ENCODE measurements around the gene ATP8A2. TPM values are rescaled to one million over a fixed set of nuclear protein-coding genes. Genes with fewer than 3 reads are reported as not detected.

ATP8A2 gene
- polyA plus RNA-seq, 3 donors: not detected

DNA sequence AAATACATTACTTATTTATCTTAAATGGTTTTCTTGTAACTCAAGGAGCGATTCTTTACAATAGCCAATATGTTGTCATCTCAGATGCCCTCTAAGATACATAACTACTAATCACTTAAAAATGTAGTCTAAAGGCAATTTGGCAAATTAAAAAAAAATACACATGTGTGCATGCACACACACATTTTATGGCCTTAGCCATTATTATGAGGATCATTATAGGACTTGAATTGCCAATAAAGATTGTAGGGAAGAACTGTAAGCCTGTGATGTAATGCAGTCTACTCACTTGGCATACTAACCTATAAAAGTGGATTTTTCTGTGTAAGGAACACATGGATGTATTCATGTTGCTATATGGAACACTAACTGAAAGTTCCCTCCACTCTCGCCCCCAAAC is 405.7 kb downstream of the ATP8A2 start:
- H3K27me3 ChIP-seq (ENCODE audit: control insufficient read depth in 2 of 2, insufficient read depth in 2 of 2, low read length in 2 of 2): no peaks in the 10 kb centered on the region
- H3K9me3 ChIP-seq (replicated peaks in 1 of 2; ENCODE audit: control insufficient read depth in 1 of 2, insufficient read depth in 1 of 2, low read length in 2 of 2): no peaks in the 10 kb centered on the region
- Mint-ChIP-seq H3K36me3 (no peaks in the 10 kb centered on the region), H3K27me3 (ENCODE audit: low read depth in 3 of 3) (peaks cover 0 to 6% (median 3%) of the 10 kb centered on the region in 3 donors), H3K4me1 (peaks cover 4% of the 10 kb centered on the region), H3K4me3 (no peak overlapping the region), H3K27ac (no peak overlapping the region), H3K9me3 (no peaks in the 10 kb centered on the region)
- H3K4me2 ChIP-seq (replicated peaks; ENCODE audit: extremely low read depth, low read length, poor library complexity, severe bottlenecking): no peak overlapping the region
- no peak overlapping the region for H3K27ac ChIP-seq (ENCODE audit: low read depth in 1 of 2, low read length in 2 of 2)
- H4K20me1 ChIP-seq (ENCODE audit: insufficient read depth, low read length): no peaks in the 10 kb centered on the region
- no peaks in the 10 kb centered on the region for H3K79me2 ChIP-seq (ENCODE audit: insufficient read depth, low read length)
- WGBS (ENCODE audit: insufficient coverage): no CpG with 5 or more reads among the region's 2 CpGs
- DNase-seq: no peak
- no peak overlapping the region for H3K4me3 ChIP-seq (replicated peaks in 1 of 3; ENCODE audit: low read depth in 2 of 3, low read length in 3 of 3)
- H3K4me1 ChIP-seq (ENCODE audit: control insufficient read depth in 1 of 2, insufficient read depth in 2 of 2, low read length in 2 of 2): no peaks in the 10 kb centered on the region
- H3K9ac ChIP-seq (ENCODE audit: insufficient read depth, low read length, poor library complexity, severe bottlenecking): no peak overlapping the region
- intact Hi-C loops (cut with micrococcal nuclease): no loop called here
- TF ChIP-seq, protein P1, sequence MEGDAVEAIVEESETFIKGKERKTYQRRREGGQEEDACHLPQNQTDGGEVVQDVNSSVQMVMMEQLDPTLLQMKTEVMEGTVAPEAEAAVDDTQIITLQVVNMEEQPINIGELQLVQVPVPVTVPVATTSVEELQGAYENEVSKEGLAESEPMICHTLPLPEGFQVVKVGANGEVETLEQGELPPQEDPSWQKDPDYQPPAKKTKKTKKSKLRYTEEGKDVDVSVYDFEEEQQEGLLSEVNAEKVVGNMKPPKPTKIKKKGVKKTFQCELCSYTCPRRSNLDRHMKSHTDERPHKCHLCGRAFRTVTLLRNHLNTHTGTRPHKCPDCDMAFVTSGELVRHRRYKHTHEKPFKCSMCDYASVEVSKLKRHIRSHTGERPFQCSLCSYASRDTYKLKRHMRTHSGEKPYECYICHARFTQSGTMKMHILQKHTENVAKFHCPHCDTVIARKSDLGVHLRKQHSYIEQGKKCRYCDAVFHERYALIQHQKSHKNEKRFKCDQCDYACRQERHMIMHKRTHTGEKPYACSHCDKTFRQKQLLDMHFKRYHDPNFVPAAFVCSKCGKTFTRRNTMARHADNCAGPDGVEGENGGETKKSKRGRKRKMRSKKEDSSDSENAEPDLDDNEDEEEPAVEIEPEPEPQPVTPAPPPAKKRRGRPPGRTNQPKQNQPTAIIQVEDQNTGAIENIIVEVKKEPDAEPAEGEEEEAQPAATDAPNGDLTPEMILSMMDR (IDR thresholded peaks at IDR 0.05): no peak
- H3K36me3 ChIP-seq (replicated peaks in 1 of 2; ENCODE audit: control insufficient read depth in 1 of 2, insufficient read depth in 2 of 2, low read length in 2 of 2): no peaks in the 10 kb centered on the region
- H2AFZ ChIP-seq (ENCODE audit: insufficient read depth, low read depth, low read length, poor library complexity, severe bottlenecking): no peak overlapping the region

- Histone ChIP-seq H3K36me3 (replicated peaks in 1 of 2; ENCODE audit: control insufficient read depth in 1 of 2, insufficient read depth in 2 of 2, low read length in 2 of 2) (no peaks in the 10 kb centered on the region), H3K27me3 (ENCODE audit: control insufficient read depth in 2 of 2, insufficient read depth in 2 of 2, low read length in 2 of 2) (no peaks in the 10 kb centered on the region), H2AFZ (ENCODE audit: insufficient read depth, low read depth, low read length, poor library complexity, severe bottlenecking) (no peak overlapping the region), H4K20me1 (ENCODE audit: insufficient read depth, low read length) (no peaks in the 10 kb centered on the region), H3K4me3 (replicated peaks in 1 of 3; ENCODE audit: low read depth in 2 of 3, low read length in 3 of 3) (no peak overlapping the region), H3K79me2 (ENCODE audit: insufficient read depth, low read length) (no peaks in the 10 kb centered on the region), H3K9ac (ENCODE audit: insufficient read depth, low read length, poor library complexity, severe bottlenecking) (no peak overlapping the region), H3K4me2 (replicated peaks; ENCODE audit: extremely low read depth, low read length, poor library complexity, severe bottlenecking) (no peak overlapping the region), H3K4me1 (ENCODE audit: control insufficient read depth in 1 of 2, insufficient read depth in 2 of 2, low read length in 2 of 2) (no peaks in the 10 kb centered on the region), H3K27ac (ENCODE audit: low read depth in 1 of 2, low read length in 2 of 2) (no peak overlapping the region), H3K9me3 (replicated peaks in 1 of 2; ENCODE audit: control insufficient read depth in 1 of 2, insufficient read depth in 1 of 2, low read length in 2 of 2) (no peaks in the 10 kb centered on the region)
- intact Hi-C loops (cut with micrococcal nuclease): no loop called here
- 20% methylated on average over 1 of the region's 7 CpGs for WGBS (ENCODE audit: insufficient coverage)
- no peaks in the 10 kb centered on the region for H3K36me3 Mint-ChIP-seq
- DNase-seq: no peak
- TF ChIP-seq, protein P1 (IDR thresholded peaks at IDR 0.05): no peak
- no peak overlapping the region for H3K4me3 Mint-ChIP-seq
- H3K4me1 Mint-ChIP-seq: peaks cover 4% of the 10 kb centered on the region
- no peaks in the 10 kb centered on the region for H3K9me3 Mint-ChIP-seq
- peaks cover 0 to 4% (median 3%) of the 10 kb centered on the region in 3 donors for H3K27me3 Mint-ChIP-seq (ENCODE audit: low read depth in 3 of 3)
- H3K27ac Mint-ChIP-seq: no peak overlapping the region
Observed at GRCh38 chr13:25778365-25778764, 406.6 kb downstream of the ATP8A2 start.

Measured in CD14-positive monocyte (primary cell).